ENCODE data around the gene CDCA3. TPM values are rescaled to one million over a fixed set of nuclear protein-coding genes. Genes with fewer than 3 reads are reported as not detected.

Gene CDCA3
- total RNA-seq, 4 donors from 2014 or later = 0.25 to 4.4 (median 0.65) TPM

- in situ Hi-C loops (cut with MboI; ENCODE audit: low sequenced_read_pairs in 4 of 4) (no loop called here), intact Hi-C loops (cut with DNase I; ENCODE audit: low total_unique reads) (no loop called here)
- ATAC-seq (no peak), DNase-seq (no peak)
- H3K9me3 ChIP-seq = no peaks in the 10 kb centered on the region
- no peaks in the 10 kb centered on the region for H3K36me3 ChIP-seq
- no peak overlapping the region for H3K4me3 ChIP-seq
- peaks cover 3 to 6% of the 10 kb centered on the region in 2 donors for H3K4me1 ChIP-seq
- TF ChIP-seq POLR2A (IDR thresholded peaks at IDR 0.05) (no peak), CTCF (IDR thresholded peaks at IDR 0.05 in 4 of 5, conservative IDR thresholded peaks at IDR 0.05 in 1 of 5) (no peak)
- H3K27me3 ChIP-seq = peaks cover 25 to 64% (median 42%) of the 10 kb centered on the region in 3 donors
- no peak overlapping the region for H3K27ac ChIP-seq
Observed at GRCh38 chr12:6823182-6824084, 27.7 kb downstream of the CDCA3 start.

- no peak for ATAC-seq
- in situ Hi-C loops (cut with MboI; ENCODE audit: low sequenced_read_pairs in 4 of 4) = no loop called here
- H3K27me3 ChIP-seq = peaks cover 25 to 58% (median 42%) of the 10 kb centered on the region in 3 donors
- H3K9me3 ChIP-seq = no peaks in the 10 kb centered on the region
- H3K4me3 ChIP-seq = peak overlapping the region in 2 of 4 donors; percentile 34 to 50
- H3K4me1 ChIP-seq = peaks cover 3 to 6% of the 10 kb centered on the region in 2 donors
- H3K27ac ChIP-seq = no peak overlapping the region
- H3K36me3 ChIP-seq = no peaks in the 10 kb centered on the region
- intact Hi-C loops (cut with DNase I; ENCODE audit: low total_unique reads) = no loop called here
- DNase-seq = no peak
- TF ChIP-seq POLR2A (IDR thresholded peaks at IDR 0.05) (no peak), CTCF (IDR thresholded peaks at IDR 0.05 in 4 of 5, conservative IDR thresholded peaks at IDR 0.05 in 1 of 5) (no peak)
Observed at GRCh38 chr12:6822426-6823135, 28.5 kb downstream of the CDCA3 start.

- H3K36me3 ChIP-seq = no peaks in the 10 kb centered on the region
- in situ Hi-C loops (cut with MboI; ENCODE audit: low sequenced_read_pairs in 4 of 4) (no loop called here), intact Hi-C loops (cut with DNase I; ENCODE audit: low total_unique reads) (no loop called here)
- ATAC-seq (peak; percentile 19 to 47), DNase-seq (no peak)
- TF ChIP-seq POLR2A (IDR thresholded peaks at IDR 0.05) (no peak), CTCF (IDR thresholded peaks at IDR 0.05 in 4 of 5, conservative IDR thresholded peaks at IDR 0.05 in 1 of 5) (no peak)
- H3K27ac ChIP-seq = peak within 1 kb of the TSS in 3 of 4 donors; percentile 46 to 61 (median 48)
- H3K9me3 ChIP-seq = no peaks in the 10 kb centered on the region
- H3K4me1 ChIP-seq = no peaks in the 10 kb centered on the region
- peaks cover 17 to 50% (median 35%) of the 10 kb centered on the region in 3 donors for H3K27me3 ChIP-seq
- H3K4me3 ChIP-seq = peak within 1 kb of the TSS; percentile 34 to 50 (median 46)
Observed at GRCh38 chr12:6821591-6822425, 29.3 kb downstream of the CDCA3 start, which contains the start of gene GPR162. Gene GPR162, plus strand, starts transcription at chr12:6821821. Its CDS starts 2,078 bp downstream, at chr12:6823899.

GRCh38 chr12:6820166-6820565, 30.9 kb downstream of the CDCA3 start:
- H3K9me3 ChIP-seq = no peaks in the 10 kb centered on the region
- no peaks in the 10 kb centered on the region for H3K4me1 ChIP-seq
- no peak overlapping the region for H3K27ac ChIP-seq
- H3K36me3 ChIP-seq = no peaks in the 10 kb centered on the region
- DNase-seq (no peak), ATAC-seq (no peak)
- TF ChIP-seq POLR2A (IDR thresholded peaks at IDR 0.05) = no peak
- TF ChIP-seq CTCF (IDR thresholded peaks at IDR 0.05 in 4 of 5, conservative IDR thresholded peaks at IDR 0.05 in 1 of 5) = no peak
- H3K27me3 ChIP-seq = peaks cover 17 to 34% (median 23%) of the 10 kb centered on the region in 3 donors
- in situ Hi-C loops (cut with MboI; ENCODE audit: low sequenced_read_pairs in 4 of 4) (no loop called here), intact Hi-C loops (cut with DNase I; ENCODE audit: low total_unique reads) (no loop called here)
- H3K4me3 ChIP-seq = no peak overlapping the region
